Testis (tissue), 2 donors: ENCODE data around the gene NRF1.

Experiments used
- POLR2A ChIP-seq: fragments of 450-650 bp; IDR thresholded peaks from one replicate; pipeline ENCODE4 v1.6.1; 2017; ENCODE audit warnings: antibody characterized with exemption, mild to moderate bottlenecking, moderate library complexity
- TF ChIP-seq, protein P1 (sequence below), 3 experiments: fragments of 450-650 bp in 2 of 3; fragments of 200-600 bp in 1 of 3; sonication (generic) in 1 of 3; IDR thresholded peaks; one replicate each; pipeline ENCODE4 v1.5.1; 2016 to 2019; ENCODE audit warnings: antibody characterized with exemption in 3 of 3, mild to moderate bottlenecking in 2 of 3, moderate library complexity in 1 of 3

DNA sequence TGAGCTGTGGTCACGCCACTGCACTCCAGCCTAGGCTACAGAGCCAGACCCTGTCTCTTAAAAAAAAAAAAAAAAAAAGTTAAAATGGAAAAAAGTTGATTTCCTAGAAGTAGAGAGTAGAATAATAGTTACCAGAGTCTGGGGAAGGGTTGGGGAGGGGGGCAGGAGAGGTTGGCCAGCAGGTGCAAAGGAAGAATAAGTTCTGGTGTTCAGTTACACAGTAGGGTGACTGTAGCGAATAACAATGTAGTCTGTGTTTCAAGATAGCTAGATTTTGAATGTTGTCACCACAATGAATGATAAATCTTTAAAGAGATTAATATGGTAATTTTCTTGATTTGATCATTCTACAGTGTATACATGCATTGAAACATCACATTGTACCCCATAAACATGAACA lies 142.9 kb downstream of the NRF1 start:
- TF ChIP-seq, protein P1, sequence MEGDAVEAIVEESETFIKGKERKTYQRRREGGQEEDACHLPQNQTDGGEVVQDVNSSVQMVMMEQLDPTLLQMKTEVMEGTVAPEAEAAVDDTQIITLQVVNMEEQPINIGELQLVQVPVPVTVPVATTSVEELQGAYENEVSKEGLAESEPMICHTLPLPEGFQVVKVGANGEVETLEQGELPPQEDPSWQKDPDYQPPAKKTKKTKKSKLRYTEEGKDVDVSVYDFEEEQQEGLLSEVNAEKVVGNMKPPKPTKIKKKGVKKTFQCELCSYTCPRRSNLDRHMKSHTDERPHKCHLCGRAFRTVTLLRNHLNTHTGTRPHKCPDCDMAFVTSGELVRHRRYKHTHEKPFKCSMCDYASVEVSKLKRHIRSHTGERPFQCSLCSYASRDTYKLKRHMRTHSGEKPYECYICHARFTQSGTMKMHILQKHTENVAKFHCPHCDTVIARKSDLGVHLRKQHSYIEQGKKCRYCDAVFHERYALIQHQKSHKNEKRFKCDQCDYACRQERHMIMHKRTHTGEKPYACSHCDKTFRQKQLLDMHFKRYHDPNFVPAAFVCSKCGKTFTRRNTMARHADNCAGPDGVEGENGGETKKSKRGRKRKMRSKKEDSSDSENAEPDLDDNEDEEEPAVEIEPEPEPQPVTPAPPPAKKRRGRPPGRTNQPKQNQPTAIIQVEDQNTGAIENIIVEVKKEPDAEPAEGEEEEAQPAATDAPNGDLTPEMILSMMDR (IDR thresholded peaks at IDR 0.05) = no peak
- no peak for TF ChIP-seq POLR2A
